Upper lobe of left lung (tissue), 6 donors: ENCODE data around the gene GCNT4. TPM values are rescaled to one million over a fixed set of nuclear protein-coding genes. Genes with fewer than 3 reads are reported as not detected.

Source experiments
- ATAC-seq, 2 donors: fragments of 200-7000 bp; cut with Tn5 transposase; one replicate each; pipeline ENCODE4 v1.9.1; 2022; ENCODE audit warnings: mild to moderate bottlenecking in 2 of 2, moderate library complexity in 2 of 2; ENCODE audit not compliant: low FRiP score in 2 of 2
- DNase-seq, 2 donors: peaks; one replicate each; pipeline ENCODE4 v3.0.0-alpha.2; 2019 to 2020
- H3K27ac ChIP-seq, 4 donors: fragments of 200-600 bp; sonication (generic); one replicate each; pipeline ENCODE4 v1.5.1; 2016 to 2019
- H3K27me3 ChIP-seq, 4 donors: fragments of 200-600 bp; sonication (generic); one replicate each; pipeline ENCODE4 v1.5.1; 2017 to 2019
- H3K36me3 ChIP-seq, 4 donors: fragments of 200-600 bp; sonication (generic); one replicate each; pipeline ENCODE4 v1.5.1; 2016 to 2019
- H3K4me1 ChIP-seq, 4 donors: fragments of 200-600 bp; sonication (generic); one replicate each; pipeline ENCODE4 v1.5.1; 2018 to 2019
- H3K4me3 ChIP-seq, 4 donors: fragments of 200-600 bp; sonication (generic); one replicate each; pipeline ENCODE4 v1.5.1; 2017 to 2019; ENCODE audit warnings: mild to moderate bottlenecking in 2 of 4, moderate library complexity in 1 of 4
- H3K9me3 ChIP-seq, 4 donors: fragments of 200-600 bp; sonication (generic); one replicate each; pipeline ENCODE4 v1.5.1; 2018 to 2019
- CTCF ChIP-seq, 6 experiments: fragments of 450-650 bp in 4 of 6; fragments of 200-600 bp in 2 of 6; sonication (generic) in 2 of 6; IDR thresholded peaks; one replicate each; pipeline ENCODE4 v1.5.1; 2016 to 2019; ENCODE audit warnings: antibody characterized with exemption in 6 of 6
- EP300 ChIP-seq, 4 donors: sonication (generic); formaldehyde crosslinking; IDR thresholded peaks; one replicate each; pipeline ENCODE4 v1.5.1; 2017; ENCODE audit warnings: antibody characterized with exemption in 4 of 4, control low read depth in 2 of 4
- POLR2A ChIP-seq, 4 donors: fragments of 450-650 bp; IDR thresholded peaks; one replicate each; pipeline ENCODE4 v1.5.1; 2016 to 2017; ENCODE audit warnings: antibody characterized with exemption in 4 of 4, mild to moderate bottlenecking in 2 of 4
- POLR2AphosphoS5 ChIP-seq, 2 donors: sonication (generic); formaldehyde crosslinking; IDR thresholded peaks; one replicate each; pipeline ENCODE4 v1.5.1; 2017; ENCODE audit warnings: antibody characterized with exemption in 2 of 2
- WGBS, 2 donors: methylation state at CpG; one replicate each; pipeline ENCODE4 v1.1.5; 2017 to 2018; 5-methylcytosine and 5-hydroxymethylcytosine counted together
- total RNA-seq, 6 donors: library from RNA; depleted of rRNA in 4 of 6; stranded (reverse); fragments of >200 nt in 4 of 6; gene quantifications; one replicate each; pipeline versions ENCODE4 v1.1.0 to v1.2.1, GENCODE V29; 2016 to 2021
- donor health status: DM: no; HTN: no; CAD: no; lungs with moderate emphysema.
- donor health status: DM: no; HTN: yes; CAD: no; lungs with severe emphysema.

The GCNT4 gene
- total RNA-seq, 6 donors from 2014 or later: 0.33 to 3.6 (median 1.8) TPM

DNA sequence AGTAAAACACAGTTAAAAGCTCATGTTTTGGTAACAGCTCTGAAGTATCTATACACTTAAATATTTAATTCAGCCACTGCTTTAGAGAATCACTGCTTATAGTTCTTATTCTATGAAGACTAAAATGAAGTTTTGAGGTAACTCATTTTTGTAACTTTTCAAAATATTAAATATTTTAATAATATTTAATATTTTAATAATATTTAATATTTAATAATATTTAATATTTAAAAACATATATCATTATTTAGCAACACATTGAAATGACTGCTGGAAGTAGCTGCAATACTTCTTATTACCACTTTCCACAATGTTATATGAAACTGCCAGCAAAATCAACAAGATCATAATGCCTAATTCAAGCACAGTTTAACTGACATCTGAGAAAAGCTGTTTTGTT is 18.7 kb upstream of the GCNT4 start:
- no peak overlapping the region for H3K27ac ChIP-seq
- no peaks in the 10 kb centered on the region for H3K4me1 ChIP-seq
- TF ChIP-seq CTCF (IDR thresholded peaks at IDR 0.05): no peak
- TF ChIP-seq EP300 (IDR thresholded peaks at IDR 0.05): no peak
- no peak for TF ChIP-seq POLR2A (IDR thresholded peaks at IDR 0.05)
- TF ChIP-seq POLR2AphosphoS5 (IDR thresholded peaks at IDR 0.05): no peak
- no peak overlapping the region for H3K4me3 ChIP-seq
- no peak for ATAC-seq
- H3K36me3 ChIP-seq: no peaks in the 10 kb centered on the region
- DNase-seq: no peak
- H3K27me3 ChIP-seq: no peaks in the 10 kb centered on the region
- no peaks in the 10 kb centered on the region for H3K9me3 ChIP-seq

GRCh38 chr5:75067434-75067833 is 15.1 kb upstream of the GCNT4 start:
- DNase-seq: no peak
- 87 to 93% methylated on average over 3 of the region's 3 CpGs for WGBS, 2 donors
- H3K9me3 ChIP-seq: no peaks in the 10 kb centered on the region
- H3K36me3 ChIP-seq: no peaks in the 10 kb centered on the region
- no peak overlapping the region for H3K27ac ChIP-seq
- H3K27me3 ChIP-seq: no peaks in the 10 kb centered on the region
- no peaks in the 10 kb centered on the region for H3K4me1 ChIP-seq
- TF ChIP-seq EP300 (IDR thresholded peaks at IDR 0.05) (no peak), CTCF (IDR thresholded peaks at IDR 0.05) (no peak), POLR2AphosphoS5 (IDR thresholded peaks at IDR 0.05) (no peak), POLR2A (IDR thresholded peaks at IDR 0.05) (no peak)
- H3K4me3 ChIP-seq: no peak overlapping the region
- no peak for ATAC-seq

- H3K4me3 ChIP-seq: no peak overlapping the region
Measured at GRCh38 chr5:75062925-75063531, 10.7 kb upstream of the GCNT4 start.

DNA sequence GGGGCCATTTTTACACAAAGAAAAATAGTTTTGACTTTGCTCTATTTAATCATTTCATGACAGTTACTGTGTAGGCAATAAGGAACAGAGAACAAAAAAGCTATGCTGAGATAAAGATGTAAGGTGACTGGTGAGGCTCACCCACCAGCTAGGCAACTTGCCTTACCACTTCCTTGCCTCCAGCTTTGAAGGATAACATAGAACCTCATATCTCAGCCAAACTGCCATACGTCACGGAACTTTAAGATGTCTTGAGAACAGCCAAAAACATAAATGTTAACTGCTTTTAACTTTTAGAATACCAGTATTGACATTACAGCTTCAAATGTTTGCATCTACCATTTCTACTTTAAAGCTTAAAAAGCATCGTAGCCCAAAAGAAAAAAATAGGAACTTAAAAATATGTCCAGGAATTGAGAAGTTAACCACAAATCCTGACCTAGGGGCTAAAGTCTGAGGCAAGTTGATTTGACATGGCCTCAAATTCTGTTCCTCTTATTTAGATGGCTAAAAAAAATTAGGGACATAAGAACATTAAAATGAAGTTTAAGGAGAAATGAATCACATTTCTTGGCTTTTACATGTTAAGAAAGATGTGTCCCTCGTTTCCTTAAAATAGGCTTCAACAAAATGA is 7.7 kb upstream of the GCNT4 start:
- Histone ChIP-seq H3K4me3 (no peak overlapping the region), H3K27me3 (no peaks in the 10 kb centered on the region), H3K9me3 (no peaks in the 10 kb centered on the region), H3K4me1 (no peaks in the 10 kb centered on the region), H3K36me3 (no peaks in the 10 kb centered on the region), H3K27ac (no peak overlapping the region)
- no peak for DNase-seq
- no peak for TF ChIP-seq POLR2A (IDR thresholded peaks at IDR 0.05)
- ATAC-seq: no peak
- WGBS, 2 donors: 64 to 67% methylated on average over 4 of the region's 4 CpGs

More at GRCh38 chr5:75062925-75063531, 10.7 kb upstream of the GCNT4 start:
- no peak for ATAC-seq
- H3K27ac ChIP-seq: no peak overlapping the region
- H3K36me3 ChIP-seq: no peaks in the 10 kb centered on the region
- no peaks in the 10 kb centered on the region for H3K9me3 ChIP-seq
- no peak for TF ChIP-seq CTCF (IDR thresholded peaks at IDR 0.05)
- no peak for TF ChIP-seq POLR2AphosphoS5 (IDR thresholded peaks at IDR 0.05)
- no peak for TF ChIP-seq EP300 (IDR thresholded peaks at IDR 0.05)
- no peak for TF ChIP-seq POLR2A (IDR thresholded peaks at IDR 0.05)
- DNase-seq: no peak
- H3K27me3 ChIP-seq: no peaks in the 10 kb centered on the region
- H3K4me1 ChIP-seq: no peaks in the 10 kb centered on the region
- 82 to 92% methylated on average over 2 of the region's 2 CpGs for WGBS, 2 donors

GRCh38 chr5:75058986-75059535 is 6.7 kb upstream of the GCNT4 start:
- ATAC-seq (no peak), DNase-seq (no peak)
- Histone ChIP-seq H3K27ac (no peak overlapping the region), H3K27me3 (no peaks in the 10 kb centered on the region), H3K36me3 (no peaks in the 10 kb centered on the region), H3K4me1 (peaks cover 0 to 7% (median 6%) of the 10 kb centered on the region in 4 donors), H3K4me3 (no peak overlapping the region), H3K9me3 (no peaks in the 10 kb centered on the region)
- TF ChIP-seq CTCF (IDR thresholded peaks at IDR 0.05) (no peak), POLR2AphosphoS5 (IDR thresholded peaks at IDR 0.05) (no peak), POLR2A (IDR thresholded peaks at IDR 0.05) (no peak), EP300 (IDR thresholded peaks at IDR 0.05) (no peak)
- 90 to 96% methylated on average over 3 of the region's 3 CpGs for WGBS, 2 donors
